MM.1S (cell line): ENCODE data around the gene FMN2.

ENCODE experiments used
- CTCF ChIP-seq: fragments of 300-600 bp; sonication (generic); IDR thresholded peaks from 2 replicates; pipeline ENCODE4 v1.5.1; 2016; ENCODE audit warnings: antibody characterized with exemption, low read length, mixed read lengths
- EZH2 ChIP-seq: fragments of 300-600 bp; sonication (generic); optimal IDR thresholded peaks from 2 replicates; pipeline ENCODE3; 2017; ENCODE audit warnings: low read depth, mild to moderate bottlenecking, antibody characterized with exemption, low read length, mixed read lengths

GRCh38 chr1:240244968-240245628 is 153.4 kb downstream of the FMN2 start:
- TF ChIP-seq EZH2: no peak
- TF ChIP-seq CTCF: no peak
